Testis (tissue), 2 donors: ENCODE results near the gene JCAD.

Experiments used
- CTCF ChIP-seq, 3 experiments: fragments of 450-650 bp in 2 of 3; fragments of 200-600 bp in 1 of 3; sonication (generic) in 1 of 3; IDR thresholded peaks; one replicate each; pipeline ENCODE4 v1.5.1; 2016 to 2019; ENCODE audit warnings: antibody characterized with exemption in 3 of 3, mild to moderate bottlenecking in 2 of 3, moderate library complexity in 1 of 3
- POLR2A ChIP-seq: fragments of 450-650 bp; IDR thresholded peaks from one replicate; pipeline ENCODE4 v1.6.1; 2017; ENCODE audit warnings: antibody characterized with exemption, mild to moderate bottlenecking, moderate library complexity

DNA sequence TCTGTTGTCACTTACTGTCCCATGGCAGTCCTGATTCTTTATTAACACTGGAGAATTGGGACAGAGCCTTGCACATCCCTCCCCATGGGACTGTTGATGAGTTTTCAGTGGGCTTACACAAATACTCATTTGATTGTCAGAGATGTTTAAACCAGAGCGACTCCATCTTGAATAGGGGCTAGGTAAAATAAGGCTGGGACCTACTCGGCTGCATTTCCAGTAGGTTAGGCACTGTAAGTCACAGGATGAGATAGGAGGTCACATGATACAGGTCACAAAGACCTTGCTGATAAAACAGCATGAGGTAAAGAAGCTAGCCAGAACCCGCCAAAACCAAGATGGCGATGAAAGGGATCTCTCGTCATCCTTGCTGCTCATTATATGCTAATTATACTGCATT is 47.6 kb upstream of the JCAD start:
- TF ChIP-seq CTCF (IDR thresholded peaks at IDR 0.05) (no peak), POLR2A (no peak)
